Activated naive CD4-positive, alpha-beta T cell treated with anti-CD3 and anti-CD28 coated beads, Interleukin-2, amount 50 U/mL, for 16 hours (primary cell): Measurements from ENCODE around the gene MRPL33.
"Not testable (repeated sequence)": the region's sequence is repeated elsewhere in the genome, so short reads cannot be mapped to it uniquely, and the experiment has no call there.

Source experiments
- DNase-seq: peaks from one replicate; pipeline ENCODE4 v3.0.0-alpha.2; 2020

MRPL33 gene

GRCh38 chr2:27742571-27742970 lies 28.9 kb upstream of the MRPL33 start:
- no peak for DNase-seq

DNA sequence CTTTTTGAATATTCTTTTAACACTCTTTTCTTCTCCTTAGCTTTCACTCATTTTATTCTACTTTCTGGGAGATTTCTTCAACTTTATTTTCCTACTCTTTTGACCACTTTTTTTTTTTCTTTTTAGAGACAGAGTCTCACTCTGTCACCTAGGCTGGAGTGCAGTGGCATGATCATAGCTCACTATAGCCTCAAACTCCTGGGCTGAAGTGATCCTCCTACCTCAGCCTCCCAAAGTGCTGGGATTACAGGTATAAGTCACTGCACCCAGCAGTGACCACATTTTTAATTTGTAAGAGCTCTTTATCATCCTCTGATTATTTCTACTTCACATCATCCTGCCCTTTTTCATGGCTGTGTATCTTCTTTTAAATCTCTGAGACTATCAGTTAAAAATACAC lies 26.0 kb upstream of the MRPL33 start:
- not testable (repeated sequence) for DNase-seq

GRCh38 chr2:27746325-27746724 lies 25.2 kb upstream of the MRPL33 start:
- DNase-seq, result no peak

DNA sequence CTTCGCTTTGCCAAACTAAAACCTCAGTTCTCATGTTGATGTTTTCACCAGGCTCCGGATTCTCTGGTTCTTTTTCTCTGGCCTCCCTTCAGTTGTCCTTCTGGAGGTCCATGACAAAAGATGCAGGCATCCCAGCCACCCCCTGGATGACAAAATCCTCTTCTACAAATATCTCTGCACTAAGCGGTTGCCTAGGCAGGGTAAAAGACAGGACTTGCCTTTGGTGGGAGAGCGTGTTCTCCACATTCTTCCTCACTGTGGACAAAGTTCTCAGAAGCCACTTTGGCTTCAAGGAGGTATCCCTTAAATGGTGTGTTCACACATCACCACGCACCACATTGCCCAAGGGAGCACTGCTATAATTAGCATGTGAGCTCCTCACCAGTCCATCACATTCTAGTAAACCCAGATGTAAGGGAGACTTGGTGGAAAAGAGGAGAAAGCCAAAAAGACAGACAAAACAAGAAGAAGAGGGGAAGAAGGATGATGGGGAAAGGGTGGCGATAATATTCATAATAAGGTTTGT lies 23.6 kb upstream of the MRPL33 start:
- DNase-seq, result no peak

- DNase-seq, result not testable (repeated sequence)
These were observed 22.5 kb upstream of the MRPL33 start for GRCh38 chr2:27748803-27749554.

DNA sequence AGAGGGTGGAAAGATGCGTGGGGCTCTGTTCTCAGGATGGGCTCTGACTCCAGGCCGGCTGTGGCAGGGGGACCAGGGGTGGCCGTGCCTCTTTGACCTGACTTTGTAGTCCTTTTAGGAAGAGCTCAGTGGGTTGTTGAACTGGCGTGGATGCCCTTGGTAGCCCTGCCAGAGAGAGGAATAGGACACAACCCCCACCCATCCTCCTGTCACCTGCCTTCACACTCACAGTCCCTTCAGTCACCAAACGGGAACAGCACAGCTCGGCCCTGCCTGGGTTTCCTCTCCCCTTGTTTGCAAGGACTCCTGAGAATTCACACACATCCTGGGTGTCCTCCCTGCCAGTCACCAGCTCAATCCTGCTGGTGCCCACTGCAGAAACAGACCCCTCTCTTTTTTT lies 20.1 kb upstream of the MRPL33 start:
- no peak for DNase-seq

DNA sequence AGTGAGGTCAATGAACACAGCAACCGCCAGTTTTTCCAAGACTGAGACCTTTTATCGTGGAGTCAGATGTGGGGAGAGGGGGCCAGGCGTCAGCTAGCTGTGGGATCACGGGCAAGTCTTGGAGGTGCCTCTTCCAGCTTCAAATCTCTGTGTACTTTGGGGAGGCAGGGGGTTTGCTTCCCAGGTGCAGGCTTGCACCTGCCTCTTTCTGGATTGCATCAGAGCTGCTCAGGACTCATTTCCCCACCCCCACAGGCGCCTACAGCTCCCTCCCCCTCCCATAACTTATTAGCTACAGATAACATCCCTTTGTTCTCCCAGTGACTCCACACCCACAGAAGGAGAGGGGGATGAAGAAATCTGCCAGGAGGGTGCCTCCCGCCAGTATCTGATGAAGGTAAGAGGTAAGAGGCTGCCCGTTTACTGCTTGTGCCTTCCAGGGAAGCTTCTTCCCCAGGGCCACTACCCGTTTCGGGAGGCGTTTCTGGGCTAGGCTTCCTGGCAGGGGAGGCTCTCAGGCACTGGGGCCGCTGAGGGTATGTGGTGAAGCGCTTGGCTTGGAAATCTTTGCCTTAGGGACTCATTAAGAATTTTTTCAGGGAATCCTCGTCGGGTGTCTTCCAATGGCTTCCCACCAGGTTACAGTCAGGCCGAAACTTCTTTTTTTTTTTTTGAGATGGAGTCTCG lies 18.8 kb upstream of the MRPL33 start:
- DNase-seq, result no peak

- DNase-seq, result peak; percentile 73
These were observed 17.4 kb upstream of the MRPL33 start for GRCh38 chr2:27754138-27754588.

DNA sequence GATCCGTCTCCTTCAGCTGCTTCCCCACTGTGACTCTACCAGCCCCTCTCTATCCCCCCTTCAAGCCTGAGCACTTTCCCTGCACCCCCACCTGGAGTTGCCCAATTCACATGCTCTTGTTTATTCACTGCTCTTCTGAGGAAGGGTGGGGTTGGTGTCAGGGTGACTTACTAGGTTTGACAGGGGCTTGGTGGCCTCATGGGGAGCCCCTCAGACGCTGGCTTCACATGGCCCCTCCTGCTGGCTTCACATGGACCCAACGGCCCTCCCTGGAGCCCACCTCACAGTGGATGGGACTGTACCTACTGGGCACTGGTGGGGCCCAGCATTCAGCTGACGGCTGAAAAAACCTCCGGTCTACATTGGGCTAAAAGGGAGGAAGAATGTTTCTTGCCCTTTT lies 16.7 kb upstream of the MRPL33 start:
- no peak for DNase-seq

- no peak for DNase-seq
These were observed 15.4 kb upstream of the MRPL33 start for GRCh38 chr2:27756091-27756490.

DNA sequence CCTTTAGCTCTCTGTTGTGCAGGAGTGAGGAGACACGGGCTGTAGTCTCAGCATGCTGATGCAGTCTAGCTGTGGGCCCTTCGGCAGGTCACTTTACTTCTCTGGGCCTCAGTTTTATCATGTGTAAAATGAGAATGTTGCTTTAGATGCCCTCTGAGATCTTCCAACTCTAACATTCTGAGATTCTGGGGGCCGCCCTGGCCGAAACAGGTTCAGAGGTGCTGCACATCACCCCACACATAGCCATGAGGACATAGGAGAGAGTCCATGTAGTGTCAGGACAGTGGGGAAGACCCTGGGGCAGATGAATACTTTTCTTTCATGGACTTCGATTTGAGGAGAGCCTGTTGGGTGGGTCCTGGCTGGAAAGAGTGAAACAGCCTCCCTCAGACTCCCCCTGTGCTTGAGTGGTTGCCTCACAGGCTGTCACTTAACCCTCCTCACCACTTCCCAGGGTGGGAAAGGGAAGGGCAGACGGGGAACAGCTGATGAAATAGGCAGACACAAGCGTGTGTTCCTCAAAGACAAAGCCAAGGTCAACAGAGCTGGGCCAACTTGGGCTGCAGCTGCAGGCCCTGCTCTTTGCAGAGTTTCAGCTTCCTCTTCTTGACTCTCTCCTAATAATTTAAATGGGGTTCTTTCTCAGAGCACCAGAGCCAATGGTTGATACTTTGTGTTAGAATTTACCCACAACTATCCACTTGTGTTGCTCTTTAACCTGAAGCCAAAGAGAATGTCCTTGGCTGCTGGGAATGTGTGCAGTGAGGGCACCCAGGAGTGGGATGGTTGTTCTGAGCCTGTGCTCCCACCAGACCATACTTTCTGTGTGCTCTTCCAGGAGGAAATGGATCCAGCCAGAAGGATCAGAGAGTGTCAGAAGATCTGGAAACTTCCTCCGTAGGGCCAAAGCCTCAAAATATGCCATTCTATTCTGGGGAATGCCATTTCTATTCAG lies 14.7 kb upstream of the MRPL33 start:
- DNase-seq, result no peak

GRCh38 chr2:27762951-27763906 lies 8.3 kb upstream of the MRPL33 start:
- no peak for DNase-seq

DNA sequence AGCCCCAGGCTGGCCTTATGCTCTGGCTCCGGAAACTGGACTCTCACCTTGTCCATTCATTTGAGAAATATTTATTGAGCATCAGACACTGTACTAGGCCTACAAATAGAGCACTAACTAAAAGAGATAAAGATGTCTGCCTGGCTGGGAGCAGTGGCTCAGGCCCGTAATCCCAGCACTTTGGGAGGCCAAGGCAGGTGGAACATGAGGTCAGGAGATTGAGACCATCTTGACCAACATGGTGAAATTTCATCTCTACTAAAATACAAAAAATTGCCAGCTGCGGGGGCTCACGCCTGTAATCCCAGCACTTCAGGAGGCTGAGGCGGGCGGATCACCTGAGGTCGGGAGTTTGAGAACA lies 7.6 kb upstream of the MRPL33 start:
- no peak for DNase-seq

- not testable (repeated sequence) for DNase-seq
These were observed 7.0 kb upstream of the MRPL33 start for GRCh38 chr2:27764526-27764925.

GRCh38 chr2:27765621-27766286 lies 5.8 kb upstream of the MRPL33 start:
- DNase-seq, result peak; percentile 69

DNA sequence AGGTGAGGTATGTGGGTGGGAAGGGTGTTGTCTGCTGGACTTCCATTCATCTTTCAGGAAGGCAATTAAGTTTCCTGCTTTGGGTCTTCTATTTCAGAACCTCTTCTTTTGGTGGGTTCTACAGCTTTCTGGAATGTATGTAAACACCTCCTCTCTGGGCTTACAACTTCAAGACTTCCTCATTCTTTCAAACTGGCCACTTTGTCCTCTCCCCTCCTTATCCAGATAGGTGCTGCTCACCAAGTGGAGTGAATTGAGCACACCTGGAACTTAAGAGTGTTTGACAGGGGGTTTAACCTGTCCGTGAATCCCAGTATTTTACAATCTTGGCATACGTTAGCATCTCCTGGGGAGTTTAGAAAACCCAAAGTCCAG lies 5.2 kb upstream of the MRPL33 start:
- DNase-seq, result no peak

- no peak for DNase-seq
These were observed 344 bp upstream of the MRPL33 start for GRCh38 chr2:27771202-27771547.

GRCh38 chr2:27772804-27773203 lies 1.3 kb downstream of the MRPL33 start:
- no peak for DNase-seq

- DNase-seq, result no peak
These were observed 2.4 kb downstream of the MRPL33 start for GRCh38 chr2:27773959-27774358.

DNA sequence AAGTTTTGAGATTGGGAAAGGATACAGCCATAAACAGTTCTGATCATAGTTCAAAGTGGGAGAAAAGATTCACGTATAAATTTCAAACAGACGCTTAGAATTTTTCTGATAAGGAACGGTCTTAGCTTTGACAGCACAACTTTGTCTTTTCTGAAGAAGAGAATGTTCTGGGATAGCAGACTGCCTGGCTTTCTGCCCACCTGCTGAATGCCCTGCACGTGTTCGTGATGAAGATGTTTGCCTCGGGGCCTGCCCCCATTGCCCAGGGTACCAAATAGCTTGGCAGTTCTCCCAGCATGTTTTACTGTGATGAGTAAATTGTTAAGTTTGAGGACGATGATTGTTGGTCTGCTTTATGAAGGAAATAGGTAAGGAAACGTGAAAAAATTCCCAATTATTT lies 4.6 kb downstream of the MRPL33 start:
- DNase-seq, result no peak

DNA sequence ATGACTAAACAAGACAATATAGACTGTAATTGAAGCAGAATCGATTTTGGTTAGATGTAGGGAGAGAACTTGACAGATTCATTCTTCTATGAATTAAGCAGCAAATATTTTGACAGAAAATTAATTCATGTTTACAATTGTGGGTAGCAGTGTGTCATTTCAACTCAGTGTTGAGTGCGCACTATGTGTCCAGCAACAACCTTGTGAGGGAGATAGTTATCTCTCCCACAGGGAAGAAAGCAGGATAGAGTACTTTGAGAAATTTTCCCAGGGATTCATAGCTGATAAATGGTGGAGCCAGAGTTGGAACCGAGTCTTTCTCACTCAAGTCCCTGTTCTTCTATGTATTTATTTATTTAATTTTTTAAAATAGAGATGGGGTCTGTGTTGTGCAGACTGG lies 5.2 kb downstream of the MRPL33 start:
- DNase-seq, result no peak
